HG02938 (cell line): ENCODE results near the gene KRT12.
"Not testable (repeated sequence)": the region's sequence is repeated elsewhere in the genome, so short reads cannot be mapped to it uniquely, and the experiment has no call there.

Experiments used
- ATAC-seq: cut with Tn5 transposase; IDR thresholded peaks from one replicate; pipeline ENCODE4 v1.9.1; 2021; ENCODE audit warnings: mild to moderate bottlenecking, moderate library complexity; ENCODE audit not compliant: unreplicated experiment

The KRT12 gene

DNA sequence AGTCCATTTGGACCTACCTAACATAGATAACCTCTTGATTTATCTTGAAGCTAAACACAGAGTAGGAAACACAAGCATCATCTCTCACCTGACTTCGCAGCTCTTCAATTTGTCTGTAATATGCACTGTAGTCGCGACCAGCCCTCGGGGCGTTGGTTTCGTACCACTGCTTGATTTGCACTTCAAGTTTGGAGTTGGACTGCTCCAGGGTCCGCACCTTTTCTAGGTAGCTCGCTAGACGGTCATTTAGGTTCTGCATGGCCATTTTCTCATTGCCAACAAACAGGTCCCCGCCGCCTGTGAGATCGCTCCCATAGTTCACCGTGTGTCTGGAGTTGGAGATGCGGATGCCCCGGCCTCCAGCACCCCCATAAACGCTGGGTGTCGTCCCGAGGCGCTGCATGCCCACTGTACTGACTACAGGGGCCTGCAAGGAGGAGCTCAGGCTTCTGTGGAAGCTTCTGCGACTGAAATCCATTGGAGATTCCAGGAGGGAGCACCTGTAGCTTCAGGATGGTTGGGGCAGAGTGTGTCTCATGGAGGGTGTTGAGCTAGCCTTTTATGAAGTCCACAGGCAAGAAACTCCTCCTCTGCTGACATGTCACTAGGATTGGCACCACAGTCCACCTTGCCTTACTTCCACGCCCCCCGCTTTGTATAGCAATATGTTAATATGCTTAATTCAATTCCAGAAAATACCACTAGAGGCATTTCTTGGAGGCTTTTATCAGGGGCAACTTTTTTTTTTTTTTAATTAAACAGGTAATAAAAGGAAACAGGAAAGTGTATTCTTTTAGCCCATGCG lies 17.9 kb upstream of the KRT12 start, which contains the start of gene KRT20:
Gene KRT20, minus strand, starts transcription at position 535 of the 805 bp plus-strand sequence. Its CDS starts 57 bp downstream, at position 478.
- ATAC-seq = no peak

GRCh38 chr17:40883626-40884334 lies 16.8 kb upstream of the KRT12 start:
- ATAC-seq = no peak

DNA sequence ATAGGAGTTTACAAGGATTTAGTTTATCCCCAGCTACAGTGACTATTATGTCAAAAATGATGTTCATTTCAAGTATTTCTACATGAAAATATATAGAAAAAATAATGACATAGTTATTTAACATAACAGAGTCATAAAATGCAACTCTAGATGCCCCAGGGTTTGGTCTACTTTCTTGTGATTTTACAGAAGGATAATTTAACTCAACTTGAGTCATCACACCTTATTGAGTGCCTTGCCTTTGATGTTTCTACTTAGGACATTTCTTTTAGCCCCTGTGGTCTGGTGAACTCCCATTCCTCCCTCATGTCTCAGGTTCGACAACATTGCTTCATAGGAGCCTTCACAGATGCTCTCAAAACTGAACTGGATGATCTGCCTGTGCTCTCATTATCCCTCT lies 16.0 kb upstream of the KRT12 start:
- no peak for ATAC-seq

GRCh38 chr17:40879026-40879425 lies 12.0 kb upstream of the KRT12 start:
- no peak for ATAC-seq

GRCh38 chr17:40878044-40878443 lies 11.0 kb upstream of the KRT12 start:
- no peak for ATAC-seq

DNA sequence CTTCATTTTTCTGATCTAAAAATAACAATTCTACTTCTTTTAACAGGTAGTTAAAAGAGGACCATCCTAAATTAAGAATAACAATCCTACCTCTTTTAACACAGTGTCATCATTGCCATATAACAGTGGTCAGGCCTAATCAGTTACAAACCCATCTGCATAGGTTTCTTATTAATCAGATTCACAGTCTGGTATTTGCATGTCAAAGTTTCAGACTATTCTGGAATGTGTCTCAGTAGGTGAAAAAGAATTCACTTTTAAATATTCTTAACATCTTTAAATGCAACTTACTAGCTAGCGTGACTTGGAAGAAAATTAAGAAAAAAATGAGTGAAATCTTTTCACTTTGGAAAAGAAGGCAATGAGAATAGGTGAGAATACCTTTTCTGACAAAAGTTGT lies 6.8 kb upstream of the KRT12 start:
- ATAC-seq = no peak

DNA sequence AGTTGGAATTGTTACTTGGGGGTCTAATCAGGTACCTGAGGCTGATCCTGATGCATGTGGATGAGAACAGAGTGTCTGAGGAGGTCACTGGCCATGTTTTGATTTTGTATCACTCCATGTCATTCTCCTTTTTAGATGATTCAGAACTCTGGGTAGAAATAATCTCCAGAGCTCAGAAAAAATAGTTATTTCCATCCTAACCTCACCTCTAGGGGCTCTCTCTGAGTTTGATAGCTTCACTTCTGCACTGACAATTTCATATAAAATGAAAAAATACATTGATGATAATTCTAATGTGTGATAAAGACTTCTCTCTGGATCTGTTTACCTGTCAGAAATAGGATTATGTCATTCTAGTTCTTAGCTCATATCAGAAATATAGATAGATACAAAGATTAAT lies 6.2 kb upstream of the KRT12 start:
- no peak for ATAC-seq

DNA sequence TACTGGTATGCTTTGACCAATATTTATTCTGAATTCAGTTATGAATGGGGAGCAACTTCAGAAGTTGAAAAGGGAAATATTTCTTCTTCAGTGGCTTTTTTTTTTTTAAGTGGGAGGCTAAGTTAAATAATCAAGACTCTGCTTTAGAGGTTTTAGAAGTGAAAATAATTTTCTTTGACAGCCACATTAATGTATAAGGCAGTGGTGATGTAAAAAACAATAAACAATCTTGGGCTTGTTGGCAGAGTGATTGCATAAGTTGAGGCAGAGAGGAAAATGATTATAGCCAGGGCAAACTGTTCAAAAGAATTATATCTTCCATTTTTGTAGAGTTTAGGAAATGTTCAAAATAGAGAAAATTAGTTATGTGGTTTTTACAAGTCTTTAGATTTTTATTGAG lies 5.4 kb upstream of the KRT12 start:
- no peak for ATAC-seq

DNA sequence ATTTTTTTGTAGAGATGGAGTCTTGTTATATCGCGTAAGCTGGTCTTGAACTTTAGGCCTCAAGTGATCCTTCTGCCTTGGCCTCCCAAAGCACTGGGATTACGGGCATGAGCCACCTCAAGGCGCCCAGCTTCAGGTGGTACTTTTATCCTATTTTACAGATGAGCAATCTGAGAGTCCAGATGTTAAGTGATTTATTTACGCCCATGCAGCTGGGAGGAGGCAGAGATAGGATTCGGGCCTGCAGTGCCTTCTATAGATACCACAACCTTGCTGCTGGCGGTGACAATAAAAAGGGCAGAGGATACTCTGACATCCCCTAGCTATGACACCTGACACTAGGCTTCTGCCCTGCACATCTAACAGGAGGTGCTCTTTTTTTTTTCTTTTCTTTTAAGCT lies 4.3 kb upstream of the KRT12 start:
- no peak for ATAC-seq

DNA sequence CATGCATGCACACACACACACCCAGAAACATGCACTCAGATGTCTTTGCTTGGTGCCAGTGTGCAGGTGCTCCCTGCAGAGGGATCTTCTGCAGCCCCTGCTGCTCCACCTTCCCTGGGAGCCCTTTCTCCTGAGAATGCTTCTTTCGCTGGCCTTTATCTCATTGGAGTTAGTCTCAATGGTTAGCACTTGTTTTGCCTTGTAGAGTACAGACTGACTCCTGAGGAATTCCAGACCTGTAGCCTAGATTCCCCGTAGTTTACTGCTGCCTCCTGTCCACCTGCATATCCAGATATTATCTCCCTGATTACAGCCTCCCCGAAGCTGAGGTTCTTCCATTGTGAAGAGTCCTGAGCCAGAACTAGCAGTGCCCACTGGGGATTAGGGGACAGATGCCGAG lies 3.1 kb upstream of the KRT12 start:
- no peak for ATAC-seq

GRCh38 chr17:40864661-40865390 lies 2.2 kb downstream of the KRT12 start:
- ATAC-seq = no peak

DNA sequence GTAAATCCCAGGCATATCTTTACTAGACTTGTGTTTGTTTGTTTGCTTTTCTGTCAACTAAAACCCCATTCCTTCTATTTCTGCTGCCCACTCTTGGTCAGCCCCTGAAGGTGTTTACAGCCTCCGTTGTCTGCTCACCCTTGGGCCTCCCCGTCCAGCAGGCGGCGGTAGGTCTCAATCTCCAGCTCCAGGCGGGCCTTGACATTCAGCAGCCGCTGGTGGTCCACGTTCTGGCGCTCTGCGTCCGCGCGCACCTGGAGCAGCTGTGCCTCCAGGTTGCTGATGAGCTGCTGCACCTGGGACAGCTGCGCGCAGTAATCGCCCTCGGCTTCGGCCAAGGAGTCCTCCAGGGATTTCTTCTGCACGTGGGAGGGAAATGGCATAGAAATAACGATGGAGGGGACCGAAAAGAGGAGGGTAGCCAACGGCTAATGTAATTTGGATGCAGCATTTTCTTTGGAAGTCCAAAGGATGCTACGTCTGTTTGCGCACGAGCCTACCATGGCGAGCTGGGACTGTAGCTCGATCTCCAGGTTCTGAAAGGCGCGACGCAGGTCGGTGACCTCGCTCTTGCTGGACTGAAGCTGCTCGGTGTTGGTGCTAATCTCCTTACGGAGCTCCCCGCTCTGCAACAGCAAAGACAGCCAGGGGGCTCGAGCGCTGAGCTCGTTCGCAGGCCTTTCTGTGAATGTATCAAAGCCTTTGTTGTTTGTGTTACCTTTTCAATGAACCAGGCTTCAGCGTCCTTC lies 3.9 kb downstream of the KRT12 start:
- ATAC-seq = no peak

DNA sequence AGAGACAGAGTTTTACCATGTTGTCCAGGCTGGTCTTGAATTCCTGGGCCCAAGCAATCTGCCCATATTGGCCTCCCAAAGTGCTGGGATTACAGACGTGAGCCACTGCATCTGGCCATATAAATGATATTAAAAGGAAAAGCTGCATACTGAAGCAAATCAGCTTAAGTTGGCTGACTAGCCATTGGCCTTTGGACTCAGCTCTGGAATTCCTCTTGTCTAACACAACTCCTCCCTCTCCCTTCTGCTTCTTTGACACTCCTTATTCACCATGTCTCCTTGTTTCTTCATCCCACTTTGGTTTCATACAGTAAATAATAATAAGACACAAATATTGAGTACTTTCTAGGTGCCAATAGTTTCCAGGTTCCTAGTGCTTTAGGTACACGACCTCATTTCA lies 7.5 kb downstream of the KRT12 start:
- no peak for ATAC-seq

- ATAC-seq = not testable (repeated sequence)
Observed at GRCh38 chr17:40858667-40859066, 8.4 kb downstream of the KRT12 start.

DNA sequence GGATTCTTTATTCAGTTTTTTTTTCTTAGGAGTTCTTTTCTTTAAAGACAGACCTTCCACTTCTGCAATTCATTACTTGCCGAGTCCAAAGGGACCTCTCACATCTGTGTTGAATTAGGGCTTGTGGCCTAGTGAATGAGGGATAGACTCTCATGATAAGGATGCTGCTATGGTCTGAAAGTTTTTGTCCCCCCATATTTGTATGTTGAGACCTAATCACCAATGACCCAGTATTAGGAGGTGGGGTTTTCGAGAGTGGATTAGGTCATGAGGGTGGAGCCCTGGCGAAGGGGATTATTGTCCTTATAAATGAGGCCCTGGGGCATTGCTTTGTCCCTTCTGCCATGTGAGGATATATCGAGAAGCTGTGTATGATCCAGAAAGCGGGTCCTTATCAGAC lies 9.5 kb downstream of the KRT12 start:
- ATAC-seq = no peak

- no peak for ATAC-seq
Observed at GRCh38 chr17:40854175-40854814, 12.7 kb downstream of the KRT12 start.

DNA sequence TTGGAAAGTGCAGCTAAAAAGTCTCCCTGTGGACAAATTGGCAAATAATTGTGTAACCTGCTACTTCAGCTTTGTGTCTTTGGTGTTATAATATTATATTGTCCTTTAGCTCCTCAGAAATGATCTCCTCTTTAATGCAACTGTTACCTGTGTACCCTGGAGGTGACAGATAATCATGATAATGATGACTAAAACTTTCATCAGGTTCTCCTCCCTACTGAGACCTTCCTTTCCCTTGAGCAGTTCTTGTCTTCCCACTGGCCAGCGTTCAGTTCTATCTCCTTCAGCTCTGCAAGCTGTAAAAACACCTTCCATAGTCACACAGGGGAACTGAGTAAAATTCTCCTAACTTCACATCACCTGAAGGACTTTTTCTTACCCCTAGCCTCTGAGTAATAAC lies 14.7 kb downstream of the KRT12 start:
- ATAC-seq = no peak

GRCh38 chr17:40850293-40850972 lies 16.6 kb downstream of the KRT12 start:
- ATAC-seq = no peak

GRCh38 chr17:40849723-40850122 lies 17.3 kb downstream of the KRT12 start:
- no peak for ATAC-seq
